ENCODE data around the gene MYL5.
"Not testable (repeated sequence)": the region's sequence is repeated elsewhere in the genome, so short reads cannot be mapped to it uniquely, and the experiment has no call there.

The MYL5 gene

GRCh38 chr4:635851-636627, 38.3 kb upstream of the MYL5 start:
- no peak for DNase-seq (ENCODE audit: low read depth)

GRCh38 chr4:636628-637159, 37.6 kb upstream of the MYL5 start:
- DNase-seq (ENCODE audit: low read depth) = no peak

- no peak for DNase-seq (ENCODE audit: low read depth)
These were observed 36.6 kb upstream of the MYL5 start for GRCh38 chr4:637536-638280.

GRCh38 chr4:642366-642765, 32.0 kb upstream of the MYL5 start:
- not testable (repeated sequence) for DNase-seq (ENCODE audit: low read depth)

GRCh38 chr4:646460-646859, 27.9 kb upstream of the MYL5 start:
- no peak for DNase-seq (ENCODE audit: low read depth)

- DNase-seq (ENCODE audit: low read depth) = no peak
These were observed 26.9 kb upstream of the MYL5 start for GRCh38 chr4:647481-647880.

GRCh38 chr4:648579-649292, 25.6 kb upstream of the MYL5 start:
- no peak for DNase-seq (ENCODE audit: low read depth)

- no peak for DNase-seq (ENCODE audit: low read depth)
These were observed 25.1 kb upstream of the MYL5 start for GRCh38 chr4:649293-649625.

- no peak for DNase-seq (ENCODE audit: low read depth)
These were observed 24.5 kb upstream of the MYL5 start for GRCh38 chr4:649751-650310.

GRCh38 chr4:650461-650860, 23.9 kb upstream of the MYL5 start:
- DNase-seq (ENCODE audit: low read depth) = no peak

GRCh38 chr4:650951-651883, 23.1 kb upstream of the MYL5 start:
- no peak for DNase-seq (ENCODE audit: low read depth)

- no peak for DNase-seq (ENCODE audit: low read depth)
These were observed 22.3 kb upstream of the MYL5 start for GRCh38 chr4:651884-652642.

- DNase-seq (ENCODE audit: low read depth) = no peak
These were observed 21.1 kb upstream of the MYL5 start for GRCh38 chr4:653080-653821.

GRCh38 chr4:653831-654502, 20.4 kb upstream of the MYL5 start:
- DNase-seq (ENCODE audit: low read depth) = no peak

GRCh38 chr4:654503-654845, 19.9 kb upstream of the MYL5 start:
- DNase-seq (ENCODE audit: low read depth) = no peak

GRCh38 chr4:654871-655463, 19.4 kb upstream of the MYL5 start:
- no peak for DNase-seq (ENCODE audit: low read depth)

GRCh38 chr4:655464-656151, 18.7 kb upstream of the MYL5 start:
- DNase-seq (ENCODE audit: low read depth) = no peak

Measured in amniotic epithelial cell (primary cell).